Neural cell (in vitro differentiated cells): ENCODE measurements around the gene SLC38A1. TPM values are rescaled to one million over a fixed set of nuclear protein-coding genes. Genes with fewer than 3 reads are reported as not detected.

ENCODE experiments used
- H2AFZ ChIP-seq: fragments of 200-600, 300-800 bp; sonication (generic), shearing (Covaris generic); 2 replicates; pipeline ENCODE4 v1.6.0; 2014; ENCODE audit warnings: low read depth, mild to moderate bottlenecking, antibody characterized with exemption, low read length, moderate library complexity
- H3F3A ChIP-seq: fragments of 200-600 bp; shearing (Covaris generic); 2 replicates; pipeline ENCODE4 v1.6.1; 2016; ENCODE audit warnings: mild to moderate bottlenecking, moderate library complexity, mixed read lengths, antibody characterized with exemption, low read length; ENCODE audit not compliant: insufficient read depth, poor library complexity, severe bottlenecking
- H3K27ac ChIP-seq: fragments of 200-600, 300-800 bp; sonication (generic), shearing (Covaris generic); 2 replicates; pipeline ENCODE4 v1.5.1; 2014; ENCODE audit warnings: mild to moderate bottlenecking, low read length, moderate library complexity
- H3K27me3 ChIP-seq: fragments of 300-800, 200-600 bp; sonication (generic), shearing (Covaris generic); 2 replicates; pipeline ENCODE4 v1.6.0; 2014; ENCODE audit warnings: mild to moderate bottlenecking, low read depth, low read length, moderate library complexity; ENCODE audit not compliant: insufficient read depth
- H3K36me3 ChIP-seq: fragments of 300-800, 200-600 bp; sonication (generic), shearing (Covaris generic); 2 replicates; pipeline ENCODE4 v1.5.1; 2014; ENCODE audit warnings: mild to moderate bottlenecking, antibody characterized with exemption, low read length, moderate library complexity; ENCODE audit not compliant: insufficient read depth
- H3K4me2 ChIP-seq: fragments of 300-800, 200-600 bp; sonication (generic), shearing (Covaris generic); 2 replicates; pipeline ENCODE4 v1.6.0; 2014; ENCODE audit warnings: mild to moderate bottlenecking, low read length
- H3K4me3 ChIP-seq: fragments of 300-800, 200-600 bp; sonication (generic), shearing (Covaris generic); 2 replicates; pipeline ENCODE4 v1.5.1; 2014; ENCODE audit warnings: mild to moderate bottlenecking, low read length, moderate library complexity
- H3K79me2 ChIP-seq: fragments of 200-600 bp; shearing (Covaris generic); replicated peaks from 2 replicates; pipeline ENCODE4 v1.6.0; 2014; ENCODE audit warnings: mild to moderate bottlenecking, low read length, moderate library complexity; ENCODE audit not compliant: insufficient read depth
- H3K9ac ChIP-seq: fragments of 300-800, 200-600 bp; sonication (generic), shearing (Covaris generic); 2 replicates; pipeline ENCODE4 v1.6.1; 2016; ENCODE audit warnings: mild to moderate bottlenecking, low read length, mixed read lengths
- H3K9me2 ChIP-seq: fragments of 200-600 bp; shearing (Covaris generic); 2 replicates; pipeline ENCODE4 v1.6.1; 2016; ENCODE audit warnings: mild to moderate bottlenecking, low read length, mixed read lengths; ENCODE audit not compliant: insufficient read depth
- H3K9me3 ChIP-seq: fragments of 200-600, 300-800 bp; sonication (generic), shearing (Covaris generic); 2 replicates; pipeline ENCODE4 v1.6.1; 2016; ENCODE audit warnings: mild to moderate bottlenecking, mixed run types, low read length, moderate library complexity, mixed read lengths
- H4K20me1 ChIP-seq: fragments of 200-600 bp; shearing (Covaris generic); 2 replicates; pipeline ENCODE4 v1.6.1; 2016; ENCODE audit warnings: mild to moderate bottlenecking, mixed run types; ENCODE audit not compliant: insufficient read depth
- EP300 ChIP-seq: fragments of 450-650 bp; conservative IDR thresholded peaks from 2 replicates; pipeline ENCODE4 v1.6.1; 2014; ENCODE audit warnings: antibody characterized with exemption, mild to moderate bottlenecking, moderate library complexity; ENCODE audit not compliant: poor library complexity, severe bottlenecking
- EZH2 ChIP-seq: fragments of 200-600, 300-800 bp; shearing (Covaris generic), sonication (generic); IDR thresholded peaks from 2 replicates; pipeline ENCODE4 v1.6.1; 2014; ENCODE audit warnings: antibody characterized with exemption, low read length, borderline replicate concordance, mild to moderate bottlenecking; ENCODE audit not compliant: insufficient read depth, poor library complexity, severe bottlenecking
- MXI1 ChIP-seq: fragments of 450-650 bp; conservative IDR thresholded peaks from 2 replicates; pipeline ENCODE4 v1.6.1; 2014; ENCODE audit warnings: antibody characterized with exemption, mild to moderate bottlenecking; ENCODE audit not compliant: poor library complexity, severe bottlenecking
- POLR2AphosphoS5 ChIP-seq: IDR thresholded peaks from 2 replicates; pipeline ENCODE4 v1.6.1; 2012
- RAD21 ChIP-seq: fragments of 450-650 bp; conservative IDR thresholded peaks from 2 replicates; pipeline ENCODE4 v1.6.1; 2014; ENCODE audit warnings: antibody characterized with exemption, mild to moderate bottlenecking, moderate library complexity
- SMC3 ChIP-seq: fragments of 450-650 bp; conservative IDR thresholded peaks from 2 replicates; pipeline ENCODE4 v1.6.1; 2014; ENCODE audit warnings: antibody characterized with exemption, mild to moderate bottlenecking, moderate library complexity; ENCODE audit not compliant: poor library complexity
- TAF1 ChIP-seq: IDR thresholded peaks from 2 replicates; pipeline ENCODE4 v1.6.1; 2012; ENCODE audit warnings: low read depth
- polyA plus RNA-seq: library from polyadenylated mRNA; depleted of rRNA; stranded (reverse); fragments of >200 nt; gene quantifications from 2 replicates; pipeline ENCODE4 v1.2.3, GENCODE V29; 2014
- TF ChIP-seq, protein P1 (sequence below): fragments of 450-650 bp; IDR thresholded peaks from 2 replicates; pipeline ENCODE4 v1.5.1; 2014; ENCODE audit warnings: antibody characterized with exemption, mild to moderate bottlenecking, moderate library complexity; ENCODE audit not compliant: poor library complexity, severe bottlenecking
- TF ChIP-seq, protein P2 (sequence below): IDR thresholded peaks from 2 replicates; pipeline ENCODE4 v1.6.1; 2012; ENCODE audit warnings: borderline replicate concordance

The SLC38A1 gene
- polyA plus RNA-seq, 1 donor from 2014 or later, result 124 TPM

DNA sequence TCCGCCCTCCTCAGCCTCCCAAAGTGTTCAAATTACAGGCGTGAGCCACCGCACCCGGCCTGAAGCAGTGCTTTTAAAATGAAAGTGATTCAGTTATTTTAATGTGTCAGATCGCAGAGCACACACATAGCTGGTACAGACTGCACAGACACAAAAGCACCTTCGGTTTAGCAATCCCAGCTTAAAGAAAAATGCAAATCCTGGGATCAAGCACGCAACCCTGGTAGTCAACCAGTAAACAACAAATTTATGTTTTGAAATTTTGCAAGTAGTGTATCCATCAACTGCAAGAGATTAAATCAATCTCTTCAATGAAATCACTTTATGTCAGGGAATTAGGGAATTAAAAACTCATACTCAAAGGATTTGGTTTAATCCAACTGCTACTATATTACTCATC is 28.4 kb downstream of the SLC38A1 start:
- TF ChIP-seq RAD21, result no peak
- TF ChIP-seq SMC3, result no peak
- TF ChIP-seq MXI1, result no peak
- no peak for TF ChIP-seq EP300
- TF ChIP-seq, protein P1, sequence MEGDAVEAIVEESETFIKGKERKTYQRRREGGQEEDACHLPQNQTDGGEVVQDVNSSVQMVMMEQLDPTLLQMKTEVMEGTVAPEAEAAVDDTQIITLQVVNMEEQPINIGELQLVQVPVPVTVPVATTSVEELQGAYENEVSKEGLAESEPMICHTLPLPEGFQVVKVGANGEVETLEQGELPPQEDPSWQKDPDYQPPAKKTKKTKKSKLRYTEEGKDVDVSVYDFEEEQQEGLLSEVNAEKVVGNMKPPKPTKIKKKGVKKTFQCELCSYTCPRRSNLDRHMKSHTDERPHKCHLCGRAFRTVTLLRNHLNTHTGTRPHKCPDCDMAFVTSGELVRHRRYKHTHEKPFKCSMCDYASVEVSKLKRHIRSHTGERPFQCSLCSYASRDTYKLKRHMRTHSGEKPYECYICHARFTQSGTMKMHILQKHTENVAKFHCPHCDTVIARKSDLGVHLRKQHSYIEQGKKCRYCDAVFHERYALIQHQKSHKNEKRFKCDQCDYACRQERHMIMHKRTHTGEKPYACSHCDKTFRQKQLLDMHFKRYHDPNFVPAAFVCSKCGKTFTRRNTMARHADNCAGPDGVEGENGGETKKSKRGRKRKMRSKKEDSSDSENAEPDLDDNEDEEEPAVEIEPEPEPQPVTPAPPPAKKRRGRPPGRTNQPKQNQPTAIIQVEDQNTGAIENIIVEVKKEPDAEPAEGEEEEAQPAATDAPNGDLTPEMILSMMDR, result no peak
- TF ChIP-seq EZH2, result no peak
- TF ChIP-seq POLR2AphosphoS5, result no peak
- TF ChIP-seq, protein P2, sequence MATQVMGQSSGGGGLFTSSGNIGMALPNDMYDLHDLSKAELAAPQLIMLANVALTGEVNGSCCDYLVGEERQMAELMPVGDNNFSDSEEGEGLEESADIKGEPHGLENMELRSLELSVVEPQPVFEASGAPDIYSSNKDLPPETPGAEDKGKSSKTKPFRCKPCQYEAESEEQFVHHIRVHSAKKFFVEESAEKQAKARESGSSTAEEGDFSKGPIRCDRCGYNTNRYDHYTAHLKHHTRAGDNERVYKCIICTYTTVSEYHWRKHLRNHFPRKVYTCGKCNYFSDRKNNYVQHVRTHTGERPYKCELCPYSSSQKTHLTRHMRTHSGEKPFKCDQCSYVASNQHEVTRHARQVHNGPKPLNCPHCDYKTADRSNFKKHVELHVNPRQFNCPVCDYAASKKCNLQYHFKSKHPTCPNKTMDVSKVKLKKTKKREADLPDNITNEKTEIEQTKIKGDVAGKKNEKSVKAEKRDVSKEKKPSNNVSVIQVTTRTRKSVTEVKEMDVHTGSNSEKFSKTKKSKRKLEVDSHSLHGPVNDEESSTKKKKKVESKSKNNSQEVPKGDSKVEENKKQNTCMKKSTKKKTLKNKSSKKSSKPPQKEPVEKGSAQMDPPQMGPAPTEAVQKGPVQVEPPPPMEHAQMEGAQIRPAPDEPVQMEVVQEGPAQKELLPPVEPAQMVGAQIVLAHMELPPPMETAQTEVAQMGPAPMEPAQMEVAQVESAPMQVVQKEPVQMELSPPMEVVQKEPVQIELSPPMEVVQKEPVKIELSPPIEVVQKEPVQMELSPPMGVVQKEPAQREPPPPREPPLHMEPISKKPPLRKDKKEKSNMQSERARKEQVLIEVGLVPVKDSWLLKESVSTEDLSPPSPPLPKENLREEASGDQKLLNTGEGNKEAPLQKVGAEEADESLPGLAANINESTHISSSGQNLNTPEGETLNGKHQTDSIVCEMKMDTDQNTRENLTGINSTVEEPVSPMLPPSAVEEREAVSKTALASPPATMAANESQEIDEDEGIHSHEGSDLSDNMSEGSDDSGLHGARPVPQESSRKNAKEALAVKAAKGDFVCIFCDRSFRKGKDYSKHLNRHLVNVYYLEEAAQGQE, result no peak
- no peak for TF ChIP-seq TAF1
- no peaks in the 10 kb centered on the region for H3K27me3 ChIP-seq
- no peak overlapping the region for H3K4me2 ChIP-seq
- H2AFZ ChIP-seq, result no peak overlapping the region
- no peak overlapping the region for H3K9ac ChIP-seq
- no peaks in the 10 kb centered on the region for H3K36me3 ChIP-seq
- no peaks in the 10 kb centered on the region for H3K9me3 ChIP-seq
- no peaks in the 10 kb centered on the region for H3F3A ChIP-seq
- H3K9me2 ChIP-seq, result no peaks in the 10 kb centered on the region
- no peak overlapping the region for H3K27ac ChIP-seq
- no peak overlapping the region for H3K4me3 ChIP-seq
- no peaks in the 10 kb centered on the region for H4K20me1 ChIP-seq
- H3K79me2 ChIP-seq, result peaks cover 66% of the 10 kb centered on the region

GRCh38 chr12:46238821-46239220 is 30.0 kb downstream of the SLC38A1 start:
- Histone ChIP-seq H3K4me3 (no peak overlapping the region), H2AFZ (no peak overlapping the region), H3K4me2 (no peak overlapping the region), H3K36me3 (no peaks in the 10 kb centered on the region), H4K20me1 (no peaks in the 10 kb centered on the region), H3K79me2 (peaks cover 50% of the 10 kb centered on the region), H3K9me3 (no peaks in the 10 kb centered on the region), H3F3A (no peaks in the 10 kb centered on the region), H3K27ac (no peak overlapping the region), H3K27me3 (no peaks in the 10 kb centered on the region), H3K9ac (no peak overlapping the region), H3K9me2 (no peaks in the 10 kb centered on the region)
- TF ChIP-seq TAF1 (no peak), SMC3 (no peak), MXI1 (no peak)
- TF ChIP-seq, protein P2, result no peak
